Suprapubic skin (tissue), 4 donors: ENCODE data around the gene RDH14. TPM values are rescaled to one million over a fixed set of nuclear protein-coding genes. Genes with fewer than 3 reads are reported as not detected.

Source experiments
- DNase-seq, 2 donors: peaks; one replicate each; pipeline ENCODE4 v3.0.0-alpha.2; 2019; ENCODE audit warnings: low spot score in 2 of 2
- H3K27ac ChIP-seq: fragments of 200-600 bp; sonication (generic); one replicate; pipeline ENCODE4 v1.5.1; 2019
- H3K27me3 ChIP-seq: fragments of 200-600 bp; sonication (generic); one replicate; pipeline ENCODE4 v1.5.1; 2019
- H3K36me3 ChIP-seq: fragments of 200-600 bp; sonication (generic); one replicate; pipeline ENCODE4 v1.5.1; 2019
- H3K4me1 ChIP-seq: fragments of 200-600 bp; sonication (generic); one replicate; pipeline ENCODE4 v1.5.1; 2019
- H3K4me3 ChIP-seq: fragments of 200-600 bp; sonication (generic); one replicate; pipeline ENCODE4 v1.5.1; 2019; ENCODE audit warnings: mild to moderate bottlenecking
- H3K9me3 ChIP-seq: fragments of 200-600 bp; sonication (generic); one replicate; pipeline ENCODE4 v1.5.1; 2019
- CTCF ChIP-seq, 2 donors: fragments of 200-600 bp in 1 of 2; fragments of 450-650 bp in 1 of 2; sonication (generic) in 1 of 2; IDR thresholded peaks; one replicate each; pipeline ENCODE4 v1.5.1; 2016 to 2019; ENCODE audit warnings: antibody characterized with exemption in 2 of 2, mild to moderate bottlenecking in 1 of 2, moderate library complexity in 1 of 2
- EP300 ChIP-seq: sonication (generic); formaldehyde crosslinking; IDR thresholded peaks from one replicate; pipeline ENCODE4 v1.6.1; 2017; ENCODE audit warnings: antibody characterized with exemption
- POLR2A ChIP-seq, 2 donors: fragments of 450-650 bp; IDR thresholded peaks; one replicate each; pipeline ENCODE4 v1.6.1; 2017; ENCODE audit warnings: antibody characterized with exemption in 2 of 2, mild to moderate bottlenecking in 2 of 2, moderate library complexity in 2 of 2
- POLR2AphosphoS5 ChIP-seq, 3 donors: sonication (generic); formaldehyde crosslinking; IDR thresholded peaks; one replicate each; pipeline ENCODE4 v1.6.1; 2017; ENCODE audit warnings: antibody characterized with exemption in 3 of 3
- WGBS: methylation state at CpG from one replicate; pipeline ENCODE4 v1.1.5; 2018; 5-methylcytosine and 5-hydroxymethylcytosine counted together
- total RNA-seq, 4 donors: library from RNA; depleted of rRNA; stranded (reverse); fragments of >200 nt; gene quantifications; one replicate each; pipeline ENCODE4 v1.1.0, GENCODE V29; 2016

Gene RDH14
- total RNA-seq, 4 donors from 2014 or later, result 13.4 to 18.6 (median 15.1) TPM

- Histone ChIP-seq H3K4me1 (peaks cover under 1% of the 10 kb centered on the region), H3K27me3 (no peaks in the 10 kb centered on the region), H3K9me3 (no peaks in the 10 kb centered on the region), H3K36me3 (peaks cover 10% of the 10 kb centered on the region), H3K4me3 (no peak overlapping the region), H3K27ac (no peak overlapping the region)
- DNase-seq, result no peak
- no peak for TF ChIP-seq POLR2AphosphoS5 (IDR thresholded peaks at IDR 0.05)
- WGBS, result 88% methylated on average over 1 of the region's 1 CpG
Measured at GRCh38 chr2:18566145-18566769, 5.8 kb upstream of the RDH14 start.

- WGBS, result 3% methylated on average over 3 of the region's 3 CpGs
- Histone ChIP-seq H3K36me3 (peaks cover 6% of the 10 kb centered on the region), H3K27me3 (no peaks in the 10 kb centered on the region), H3K4me1 (peaks cover 29% of the 10 kb centered on the region), H3K9me3 (no peaks in the 10 kb centered on the region), H3K4me3 (peak overlapping the region; percentile 91), H3K27ac (peak overlapping the region; percentile 99)
- DNase-seq, result no peak
- no peak for TF ChIP-seq CTCF (IDR thresholded peaks at IDR 0.05)
- no peak for TF ChIP-seq POLR2AphosphoS5 (IDR thresholded peaks at IDR 0.05)
- TF ChIP-seq POLR2A (IDR thresholded peaks at IDR 0.05), result no peak
- no peak for TF ChIP-seq EP300
Measured at GRCh38 chr2:18560797-18561085, 288 bp upstream of the RDH14 start.

- Histone ChIP-seq H3K36me3 (peaks cover 13% of the 10 kb centered on the region), H3K9me3 (no peaks in the 10 kb centered on the region), H3K27ac (peak overlapping the region; percentile 99), H3K27me3 (no peaks in the 10 kb centered on the region), H3K4me3 (peak overlapping the region; percentile 91), H3K4me1 (peaks cover 29% of the 10 kb centered on the region)
- no peak for TF ChIP-seq EP300
- TF ChIP-seq CTCF (IDR thresholded peaks at IDR 0.05), result no peak
- no peak for TF ChIP-seq POLR2A (IDR thresholded peaks at IDR 0.05)
- TF ChIP-seq POLR2AphosphoS5 (IDR thresholded peaks at IDR 0.05), result no peak
- DNase-seq, result no peak
- WGBS, result 2% methylated on average over 11 of the region's 11 CpGs
Measured at GRCh38 chr2:18559531-18560030, 872 bp downstream of the RDH14 start.

GRCh38 chr2:18558458-18558857, 2.0 kb downstream of the RDH14 start:
- no peaks in the 10 kb centered on the region for H3K27me3 ChIP-seq
- peaks cover 29% of the 10 kb centered on the region for H3K4me1 ChIP-seq
- no peak for DNase-seq
- 52% methylated on average over 1 of the region's 1 CpG for WGBS
- H3K27ac ChIP-seq, result no peak overlapping the region
- H3K4me3 ChIP-seq, result no peak overlapping the region
- no peaks in the 10 kb centered on the region for H3K9me3 ChIP-seq
- peaks cover 16% of the 10 kb centered on the region for H3K36me3 ChIP-seq
- TF ChIP-seq EP300, result no peak
- no peak for TF ChIP-seq POLR2A (IDR thresholded peaks at IDR 0.05)
- TF ChIP-seq POLR2AphosphoS5 (IDR thresholded peaks at IDR 0.05), result no peak
- TF ChIP-seq CTCF (IDR thresholded peaks at IDR 0.05), result no peak

- no peaks in the 10 kb centered on the region for H3K27me3 ChIP-seq
- no peak for DNase-seq
- H3K4me3 ChIP-seq, result no peak overlapping the region
- 77% methylated on average over 2 of the region's 2 CpGs for WGBS
- no peak overlapping the region for H3K27ac ChIP-seq
- H3K36me3 ChIP-seq, result peaks cover 16% of the 10 kb centered on the region
- H3K9me3 ChIP-seq, result no peaks in the 10 kb centered on the region
- TF ChIP-seq POLR2AphosphoS5 (IDR thresholded peaks at IDR 0.05) (no peak), EP300 (no peak), POLR2A (IDR thresholded peaks at IDR 0.05) (no peak), CTCF (IDR thresholded peaks at IDR 0.05) (no peak)
- H3K4me1 ChIP-seq, result peaks cover 37% of the 10 kb centered on the region
Measured at GRCh38 chr2:18557121-18557520, 3.3 kb downstream of the RDH14 start.
